K562 (cell line): ENCODE results near the gene EMX1. TPM values are rescaled to one million over a fixed set of nuclear protein-coding genes. Genes with fewer than 3 reads are reported as not detected.

Source experiments
- BRF1 ChIP-seq: IDR thresholded peaks from 3 replicates; pipeline ENCODE4 v1.6.1; 2011; ENCODE audit warnings: borderline replicate concordance, mild to moderate bottlenecking; ENCODE audit not compliant: insufficient read length; ENCODE audit errors: extremely low read depth
- CC2D1A ChIP-seq: fragments of 450-650 bp; IDR thresholded peaks from 2 replicates; pipeline ENCODE4 v1.6.1; 2017; ENCODE audit warnings: mild to moderate bottlenecking
- EHMT2 ChIP-seq: fragments of 450-650 bp; IDR thresholded peaks from 2 replicates; pipeline ENCODE4 v1.6.1; 2018; ENCODE audit warnings: antibody characterized with exemption
- ETV1 ChIP-seq: fragments of 450-650 bp; conservative IDR thresholded peaks from 2 replicates; pipeline ENCODE4 v1.6.1; 2016; ENCODE audit warnings: missing genetic modification characterization, control low read depth, low read depth, missing compliant biosample characterization
- ETV5 ChIP-seq: sonication (generic); formaldehyde crosslinking; IDR thresholded peaks from 2 replicates; pipeline ENCODE4 v1.4.0; 2020; ENCODE audit warnings: low read depth, mild to moderate bottlenecking, missing genetic modification reagents
- GABPA ChIP-seq: fragments of 200-800 bp; sonication (Bioruptor generic); conservative IDR thresholded peaks from 2 replicates; pipeline ENCODE4 v1.6.1; 2016; ENCODE audit warnings: low read depth, missing genetic modification characterization, missing compliant biosample characterization
- GATAD2A ChIP-seq: fragments of 450-650 bp; IDR thresholded peaks from 2 replicates; pipeline ENCODE4 v1.6.1; 2017
- TBP ChIP-seq: optimal IDR thresholded peaks from 2 replicates; pipeline ENCODE3; 2011; ENCODE audit warnings: low read depth, low read length, improper control_type of control experiment
- ZNF146 ChIP-seq: IDR thresholded peaks from one replicate; pipeline ENCODE4 v1.6.1; 2018; ENCODE audit warnings: missing compliant biosample characterization; ENCODE audit not compliant: unreplicated experiment
- polyA plus RNA-seq, 8 experiments: library from polyadenylated mRNA; depleted of rRNA in 4 of 8; stranded (reverse) in 5 of 8; unstranded in 3 of 8; fragments of >200 nt; fragmentation: Nextera tagmentation in 2 of 8; fragmentation: Illumina TruSeq in 1 of 8; extraction: Ambion mirVana in 2 of 8; extraction: Trizol in 1 of 8; gene quantifications; 2 replicates each; pipeline versions ENCODE4 v1.2.1 to v1.2.3, GENCODE V29; 2011 to 2014; ENCODE audit warnings: inconsistent platforms in 1 of 8, missing spikeins in 1 of 8
- total RNA-seq, 7 experiments: library from RNA; depleted of rRNA in 6 of 7; stranded (reverse); fragments of >200 nt in 6 of 7; fragmentation: Illumina TruSeq in 2 of 7; extraction: Trizol in 2 of 7; gene quantifications; 2 replicates each; pipeline versions ENCODE4 v1.2.1 to v1.2.3, GENCODE V29; 2011 to 2021; ENCODE audit warnings: low replicate concordance in 1 of 7
- TF ChIP-seq, protein P1 (sequence below): fragments of 250-450 bp; sonication (Bioruptor Pico); IDR thresholded peaks from 2 replicates; pipeline ENCODE4 v1.5.0; 2020; ENCODE audit warnings: mild to moderate bottlenecking
- TF ChIP-seq, protein P2 (sequence below): fragments of 450-650 bp; formaldehyde crosslinking; IDR thresholded peaks from 2 replicates; pipeline ENCODE4 v1.4.0; 2020; ENCODE audit warnings: mild to moderate bottlenecking
- TF ChIP-seq, protein P3 (sequence below), 3 experiments: IDR thresholded peaks in 2 of 3; conservative IDR thresholded peaks in 1 of 3; 2 replicates each; pipeline ENCODE4 v1.5.1; 2011 to 2012; ENCODE audit warnings: low read length in 3 of 3, mild to moderate bottlenecking in 3 of 3, control low read depth in 2 of 3, improper control_type of control experiment in 1 of 3, inconsistent platforms in 1 of 3, low read depth in 1 of 3, mixed read lengths in 1 of 3, moderate library complexity in 1 of 3; ENCODE audit not compliant: insufficient read depth in 2 of 3
- TF ChIP-seq, protein P4 (sequence below), 2 experiments: fragments of 450-650 bp; formaldehyde crosslinking in 1 of 2; IDR thresholded peaks; 2 replicates each; pipeline versions ENCODE4 v1.4.0 to v1.6.1; 2014 to 2020; ENCODE audit warnings: mild to moderate bottlenecking in 2 of 2, borderline replicate concordance in 1 of 2, low read depth in 1 of 2

Gene EMX1
- total and polyA plus RNA-seq, 9 of the 15 experiments (the other 6 are each of a cell fraction or from before 2014, with no cell fraction given) = 0.10 to 0.32 (median 0.21) TPM; not detected in 6

DNA sequence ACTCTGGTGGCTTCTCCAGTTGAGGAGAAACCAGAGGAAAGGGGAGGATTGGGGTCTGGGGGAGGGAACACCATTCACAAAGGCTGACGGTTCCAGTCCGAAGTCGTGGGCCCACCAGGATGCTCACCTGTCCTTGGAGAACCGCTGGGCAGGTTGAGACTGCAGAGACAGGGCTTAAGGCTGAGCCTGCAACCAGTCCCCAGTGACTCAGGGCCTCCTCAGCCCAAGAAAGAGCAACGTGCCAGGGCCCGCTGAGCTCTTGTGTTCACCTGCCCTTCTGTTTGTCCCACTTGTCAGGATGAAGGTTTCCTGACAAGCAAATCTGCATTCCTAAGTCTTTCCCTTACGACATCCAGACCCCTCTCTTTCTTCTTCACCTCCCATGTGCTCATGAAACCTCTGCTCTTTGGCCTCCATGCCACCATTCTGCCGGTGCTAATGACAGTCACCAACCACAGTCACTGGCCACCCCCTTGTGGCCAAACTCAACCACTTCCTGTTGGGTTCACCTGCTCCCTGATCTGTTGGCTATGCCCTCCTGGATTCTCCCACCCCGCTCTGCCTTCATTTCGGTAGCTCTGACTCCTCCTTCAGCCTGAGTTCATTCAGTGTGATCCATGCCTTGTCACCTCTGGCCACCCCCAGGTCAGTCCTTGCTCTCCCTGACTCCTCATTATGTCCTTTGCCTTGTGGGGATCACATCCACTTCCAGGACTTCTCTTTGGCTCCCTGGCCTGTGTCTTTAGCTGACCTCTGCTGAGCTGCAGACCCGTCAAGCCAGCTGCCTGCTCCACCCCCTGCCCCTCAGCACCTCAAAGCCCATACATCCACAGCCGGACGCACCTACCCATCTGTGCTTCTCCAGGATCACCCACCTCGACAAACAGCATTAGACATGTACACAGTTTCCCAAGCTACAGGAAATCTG is 17.6 kb downstream of the EMX1 start (continued):
- TF ChIP-seq GATAD2A = no peak
- peak; percentile 62; the same call in 1 of the 2 replicates for TF ChIP-seq EHMT2
- TF ChIP-seq, protein P1, sequence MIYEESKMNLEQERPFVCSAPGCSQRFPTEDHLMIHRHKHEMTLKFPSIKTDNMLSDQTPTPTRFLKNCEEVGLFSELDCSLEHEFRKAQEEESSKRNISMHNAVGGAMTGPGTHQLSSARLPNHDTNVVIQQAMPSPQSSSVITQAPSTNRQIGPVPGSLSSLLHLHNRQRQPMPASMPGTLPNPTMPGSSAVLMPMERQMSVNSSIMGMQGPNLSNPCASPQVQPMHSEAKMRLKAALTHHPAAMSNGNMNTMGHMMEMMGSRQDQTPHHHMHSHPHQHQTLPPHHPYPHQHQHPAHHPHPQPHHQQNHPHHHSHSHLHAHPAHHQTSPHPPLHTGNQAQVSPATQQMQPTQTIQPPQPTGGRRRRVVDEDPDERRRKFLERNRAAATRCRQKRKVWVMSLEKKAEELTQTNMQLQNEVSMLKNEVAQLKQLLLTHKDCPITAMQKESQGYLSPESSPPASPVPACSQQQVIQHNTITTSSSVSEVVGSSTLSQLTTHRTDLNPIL (CRISPR knock-in tag) = no peak
- no peak for TF ChIP-seq ZNF146 (CRISPR knock-in tag)
- TF ChIP-seq CC2D1A = peak; percentile 12; the same call in 1 of the 2 replicates
- TF ChIP-seq, protein P2, sequence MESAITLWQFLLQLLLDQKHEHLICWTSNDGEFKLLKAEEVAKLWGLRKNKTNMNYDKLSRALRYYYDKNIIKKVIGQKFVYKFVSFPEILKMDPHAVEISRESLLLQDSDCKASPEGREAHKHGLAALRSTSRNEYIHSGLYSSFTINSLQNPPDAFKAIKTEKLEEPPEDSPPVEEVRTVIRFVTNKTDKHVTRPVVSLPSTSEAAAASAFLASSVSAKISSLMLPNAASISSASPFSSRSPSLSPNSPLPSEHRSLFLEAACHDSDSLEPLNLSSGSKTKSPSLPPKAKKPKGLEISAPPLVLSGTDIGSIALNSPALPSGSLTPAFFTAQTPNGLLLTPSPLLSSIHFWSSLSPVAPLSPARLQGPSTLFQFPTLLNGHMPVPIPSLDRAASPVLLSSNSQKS = no peak
- TF ChIP-seq, protein P3, sequence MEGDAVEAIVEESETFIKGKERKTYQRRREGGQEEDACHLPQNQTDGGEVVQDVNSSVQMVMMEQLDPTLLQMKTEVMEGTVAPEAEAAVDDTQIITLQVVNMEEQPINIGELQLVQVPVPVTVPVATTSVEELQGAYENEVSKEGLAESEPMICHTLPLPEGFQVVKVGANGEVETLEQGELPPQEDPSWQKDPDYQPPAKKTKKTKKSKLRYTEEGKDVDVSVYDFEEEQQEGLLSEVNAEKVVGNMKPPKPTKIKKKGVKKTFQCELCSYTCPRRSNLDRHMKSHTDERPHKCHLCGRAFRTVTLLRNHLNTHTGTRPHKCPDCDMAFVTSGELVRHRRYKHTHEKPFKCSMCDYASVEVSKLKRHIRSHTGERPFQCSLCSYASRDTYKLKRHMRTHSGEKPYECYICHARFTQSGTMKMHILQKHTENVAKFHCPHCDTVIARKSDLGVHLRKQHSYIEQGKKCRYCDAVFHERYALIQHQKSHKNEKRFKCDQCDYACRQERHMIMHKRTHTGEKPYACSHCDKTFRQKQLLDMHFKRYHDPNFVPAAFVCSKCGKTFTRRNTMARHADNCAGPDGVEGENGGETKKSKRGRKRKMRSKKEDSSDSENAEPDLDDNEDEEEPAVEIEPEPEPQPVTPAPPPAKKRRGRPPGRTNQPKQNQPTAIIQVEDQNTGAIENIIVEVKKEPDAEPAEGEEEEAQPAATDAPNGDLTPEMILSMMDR (IDR thresholded peaks at IDR 0.05 in 2 of 3, conservative IDR thresholded peaks at IDR 0.05 in 1 of 3; ENCODE audit: insufficient read depth in 2 of 3, low read depth in 1 of 3, low read length in 3 of 3) = peak; percentile 78 to 83 (median 79)
- 0 out of 2 replicates have a peak, but pooled peaks have one; percentile 29 for TF ChIP-seq GABPA (tag)
- no peak for TF ChIP-seq TBP
- TF ChIP-seq, protein P4, sequence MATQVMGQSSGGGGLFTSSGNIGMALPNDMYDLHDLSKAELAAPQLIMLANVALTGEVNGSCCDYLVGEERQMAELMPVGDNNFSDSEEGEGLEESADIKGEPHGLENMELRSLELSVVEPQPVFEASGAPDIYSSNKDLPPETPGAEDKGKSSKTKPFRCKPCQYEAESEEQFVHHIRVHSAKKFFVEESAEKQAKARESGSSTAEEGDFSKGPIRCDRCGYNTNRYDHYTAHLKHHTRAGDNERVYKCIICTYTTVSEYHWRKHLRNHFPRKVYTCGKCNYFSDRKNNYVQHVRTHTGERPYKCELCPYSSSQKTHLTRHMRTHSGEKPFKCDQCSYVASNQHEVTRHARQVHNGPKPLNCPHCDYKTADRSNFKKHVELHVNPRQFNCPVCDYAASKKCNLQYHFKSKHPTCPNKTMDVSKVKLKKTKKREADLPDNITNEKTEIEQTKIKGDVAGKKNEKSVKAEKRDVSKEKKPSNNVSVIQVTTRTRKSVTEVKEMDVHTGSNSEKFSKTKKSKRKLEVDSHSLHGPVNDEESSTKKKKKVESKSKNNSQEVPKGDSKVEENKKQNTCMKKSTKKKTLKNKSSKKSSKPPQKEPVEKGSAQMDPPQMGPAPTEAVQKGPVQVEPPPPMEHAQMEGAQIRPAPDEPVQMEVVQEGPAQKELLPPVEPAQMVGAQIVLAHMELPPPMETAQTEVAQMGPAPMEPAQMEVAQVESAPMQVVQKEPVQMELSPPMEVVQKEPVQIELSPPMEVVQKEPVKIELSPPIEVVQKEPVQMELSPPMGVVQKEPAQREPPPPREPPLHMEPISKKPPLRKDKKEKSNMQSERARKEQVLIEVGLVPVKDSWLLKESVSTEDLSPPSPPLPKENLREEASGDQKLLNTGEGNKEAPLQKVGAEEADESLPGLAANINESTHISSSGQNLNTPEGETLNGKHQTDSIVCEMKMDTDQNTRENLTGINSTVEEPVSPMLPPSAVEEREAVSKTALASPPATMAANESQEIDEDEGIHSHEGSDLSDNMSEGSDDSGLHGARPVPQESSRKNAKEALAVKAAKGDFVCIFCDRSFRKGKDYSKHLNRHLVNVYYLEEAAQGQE (IDR thresholded peaks at IDR 0.05; ENCODE audit: borderline replicate concordance) = peak; percentile 66
- TF ChIP-seq, protein P4 (CRISPR knock-in tag; IDR thresholded peaks at IDR 0.05; ENCODE audit: low read depth) = no peak
- no peak for TF ChIP-seq BRF1
- TF ChIP-seq ETV1 = peak; percentile 56; the same call in 1 of the 2 replicates
- peak; percentile 57; the same call in 1 of the 2 replicates for TF ChIP-seq ETV5 (CRISPR knock-in tag)
